Caco-2 (cell line): Measurements from ENCODE around the gene TMEM198. TPM values are rescaled to one million over a fixed set of nuclear protein-coding genes. Genes with fewer than 3 reads are reported as not detected.

Experiments
- BruUV-seq: library from RNA; stranded (reverse); fragments of 400-500 nt; replicated peaks from 2 replicates; lab custom pipeline; 2021; lab: Mats Ljungman, UMichigan
- CTCF ChIA-PET: fragments of 300-600 bp; sonication (Branson Sonifier 250); formaldehyde crosslinking; loops from one replicate; lab custom pipeline; 2022; ENCODE audit warnings: antibody characterized with exemption; lab: Charles Lee
- POLR2A ChIA-PET: fragments of 300-600 bp; sonication (Branson Sonifier 250); formaldehyde crosslinking; loops from one replicate; lab custom pipeline; 2022; ENCODE audit warnings: antibody characterized with exemption; lab: Charles Lee
- DNase-seq, 2 experiments: peaks; one replicate each; pipeline versions ENCODE4 v3.0.0 to v3.0.0-alpha.2; 2020 to 2022
- H3K27me3 ChIP-seq: replicated peaks from 2 replicates; pipeline ENCODE4 v1.6.0; 2011; ENCODE audit warnings: low read length; ENCODE audit not compliant: control insufficient read depth, insufficient read depth
- H3K36me3 ChIP-seq: 2 replicates; pipeline ENCODE4 v1.5.1; 2011; ENCODE audit warnings: low read length; ENCODE audit not compliant: control insufficient read depth, insufficient read depth
- H3K4me1 ChIP-seq: fragments of 250-450 bp; sonication (Bioruptor Pico); 2 replicates; pipeline ENCODE4 v1.5.1; 2020; ENCODE audit warnings: mild to moderate bottlenecking
- H3K4me3 ChIP-seq: 2 replicates; pipeline ENCODE4 v1.5.1; 2011; ENCODE audit warnings: low read depth, mild to moderate bottlenecking, control low read depth, low read length
- H3K9me3 ChIP-seq: fragments of 250-450 bp; sonication (Bioruptor Pico); 2 replicates; pipeline ENCODE4 v1.5.1; 2020; ENCODE audit warnings: mild to moderate bottlenecking, moderate library complexity
- H3K27ac Mint-ChIP-seq: one replicate; pipeline ENCODE4 v1.8.0; 2022; ENCODE audit warnings: mixed read lengths; ENCODE audit not compliant: unreplicated experiment
- H3K27me3 Mint-ChIP-seq: one replicate; pipeline ENCODE4 v1.8.0; 2022; ENCODE audit warnings: mixed read lengths; ENCODE audit not compliant: insufficient read depth, unreplicated experiment
- H3K36me3 Mint-ChIP-seq: one replicate; pipeline ENCODE4 v1.8.0; 2022; ENCODE audit warnings: mild to moderate bottlenecking, mixed read lengths; ENCODE audit not compliant: insufficient read depth, unreplicated experiment
- H3K4me1 Mint-ChIP-seq: one replicate; pipeline ENCODE4 v1.8.0; 2022; ENCODE audit warnings: low read depth, mixed read lengths; ENCODE audit not compliant: unreplicated experiment
- H3K4me3 Mint-ChIP-seq: one replicate; pipeline ENCODE4 v1.8.0; 2022; ENCODE audit warnings: mild to moderate bottlenecking, moderate library complexity, mixed read lengths; ENCODE audit not compliant: unreplicated experiment
- H3K9me3 Mint-ChIP-seq: one replicate; pipeline ENCODE4 v1.8.0; 2022; ENCODE audit warnings: mixed read lengths; ENCODE audit not compliant: unreplicated experiment
- CTCF ChIP-seq, 2 experiments: fragments of 200-600 bp in 1 of 2; IDR thresholded peaks; 1 replicate in 1 of 2; 2 replicates in 1 of 2; pipeline versions ENCODE4 v1.5.1 to v1.8.0; 2011 to 2022; ENCODE audit warnings: antibody characterized with exemption in 1 of 2, control low read depth in 1 of 2, inconsistent platforms in 1 of 2, low read depth in 1 of 2, low read length in 1 of 2, mild to moderate bottlenecking in 1 of 2, moderate library complexity in 1 of 2; ENCODE audit not compliant: insufficient read depth in 1 of 2, severe bottlenecking in 1 of 2, unreplicated experiment in 1 of 2
- intact Hi-C: fragments of 100-400 bp; cut with micrococcal nuclease; formaldehyde crosslinking; loops from one replicate; pipeline ENCODE4 v1.10.0; 2022; ENCODE audit not compliant: unreplicated experiment
- total RNA-seq: library from RNA; stranded (reverse); gene quantifications from 2 replicates; pipeline ENCODE4 v1.2.3, GENCODE V29; 2022

The TMEM198 gene
- total RNA-seq, 1 experiment from 2014 or later: 8.5 TPM

GRCh38 chr2:219537657-219538488, 6.0 kb upstream of the TMEM198 start:
- H3K36me3 Mint-ChIP-seq: peaks cover 21% of the 10 kb centered on the region
- no peak for DNase-seq
- Histone ChIP-seq H3K9me3 (no peaks in the 10 kb centered on the region), H3K4me1 (peaks cover 16% of the 10 kb centered on the region), H3K27me3 (no peaks in the 10 kb centered on the region), H3K36me3 (peaks cover 8% of the 10 kb centered on the region), H3K4me3 (no peak overlapping the region)
- BruUV-seq: no TSS peak
- intact Hi-C loops: no loop called here
- TF ChIP-seq CTCF (IDR thresholded peaks at IDR 0.05; ENCODE audit: insufficient read depth in 1 of 2, low read depth in 1 of 2, low read length in 1 of 2, severe bottlenecking in 1 of 2, unreplicated experiment in 1 of 2): no peak
- POLR2A ChIA-PET: interaction anchor here (0.5 kb wide), 1 partner anchor 330 kb away, joined by 3 read pairs; no protein-coding TSS in a partner anchor
- no peaks in the 10 kb centered on the region for H3K9me3 Mint-ChIP-seq
- H3K4me1 Mint-ChIP-seq: no peaks in the 10 kb centered on the region
- H3K4me3 Mint-ChIP-seq: no peak overlapping the region
- CTCF ChIA-PET: no interaction called here
- H3K27me3 Mint-ChIP-seq: no peaks in the 10 kb centered on the region
- H3K27ac Mint-ChIP-seq: no peak overlapping the region

- ChIA-PET CTCF (no interaction called here), POLR2A (no interaction called here)
- Mint-ChIP-seq H3K4me1 (no peaks in the 10 kb centered on the region), H3K27ac (no peak overlapping the region), H3K27me3 (no peaks in the 10 kb centered on the region), H3K4me3 (no peak overlapping the region), H3K36me3 (peaks cover 22% of the 10 kb centered on the region), H3K9me3 (no peaks in the 10 kb centered on the region)
- intact Hi-C loops: no loop called here
- BruUV-seq: no TSS peak
- Histone ChIP-seq H3K9me3 (no peaks in the 10 kb centered on the region), H3K4me3 (no peak overlapping the region), H3K4me1 (peaks cover 16% of the 10 kb centered on the region), H3K36me3 (peaks cover 8% of the 10 kb centered on the region), H3K27me3 (no peaks in the 10 kb centered on the region)
- DNase-seq: no peak
- TF ChIP-seq CTCF (IDR thresholded peaks at IDR 0.05; ENCODE audit: insufficient read depth in 1 of 2, low read depth in 1 of 2, low read length in 1 of 2, severe bottlenecking in 1 of 2, unreplicated experiment in 1 of 2): no peak
Measured at GRCh38 chr2:219538504-219538951, 5.3 kb upstream of the TMEM198 start.

GRCh38 chr2:219538956-219539788, 4.7 kb upstream of the TMEM198 start:
- Histone ChIP-seq H3K4me3 (no peak overlapping the region), H3K36me3 (peaks cover 8% of the 10 kb centered on the region), H3K27me3 (no peaks in the 10 kb centered on the region), H3K4me1 (peaks cover 16% of the 10 kb centered on the region), H3K9me3 (no peaks in the 10 kb centered on the region)
- no peak for TF ChIP-seq CTCF (IDR thresholded peaks at IDR 0.05; ENCODE audit: insufficient read depth in 1 of 2, low read depth in 1 of 2, low read length in 1 of 2, severe bottlenecking in 1 of 2, unreplicated experiment in 1 of 2)
- DNase-seq: no peak
- H3K27me3 Mint-ChIP-seq: no peaks in the 10 kb centered on the region
- ChIA-PET POLR2A (interaction anchor here (0.6 kb wide), 1 partner anchor 41 kb away, joined by 8 read pairs; the partner anchor contains the start of gene GMPPA), CTCF (interaction anchor here (0.6 kb wide), 1 partner anchor 112 kb away, joined by 9 read pairs; no protein-coding TSS in a partner anchor)
- no TSS peak for BruUV-seq
- intact Hi-C loops: no loop called here
- H3K36me3 Mint-ChIP-seq: peaks cover 29% of the 10 kb centered on the region
- H3K9me3 Mint-ChIP-seq: no peaks in the 10 kb centered on the region
- no peaks in the 10 kb centered on the region for H3K4me1 Mint-ChIP-seq
- H3K27ac Mint-ChIP-seq: no peak overlapping the region
- no peak overlapping the region for H3K4me3 Mint-ChIP-seq
